Ectodermal cell (in vitro differentiated cells): Measurements from ENCODE around the gene VNN1.
"Not testable (repeated sequence)": the region's sequence is repeated elsewhere in the genome, so short reads cannot be mapped to it uniquely, and the experiment has no call there.

Experiments used
- H3K27ac ChIP-seq: 2 replicates; pipeline ENCODE4 v1.7.0; 2013; ENCODE audit warnings: mild to moderate bottlenecking, low read depth, low read length; ENCODE audit not compliant: insufficient read depth, poor library complexity, severe bottlenecking
- H3K27me3 ChIP-seq: 2 replicates; pipeline ENCODE4 v1.7.0; 2013; ENCODE audit warnings: mild to moderate bottlenecking, low read length; ENCODE audit not compliant: insufficient read depth, control insufficient read depth, poor library complexity, severe bottlenecking
- H3K36me3 ChIP-seq: one replicate; pipeline ENCODE4 v1.7.0; 2013; ENCODE audit warnings: low read length; ENCODE audit not compliant: control insufficient read depth, insufficient read depth
- H3K4me1 ChIP-seq: one replicate; pipeline ENCODE4 v1.7.0; 2013; ENCODE audit warnings: low read length; ENCODE audit not compliant: control insufficient read depth, insufficient read depth
- H3K4me3 ChIP-seq: 2 replicates; pipeline ENCODE4 v1.7.0; 2013; ENCODE audit warnings: low read depth, low read length, control low read depth; ENCODE audit not compliant: insufficient read depth
- H3K9me3 ChIP-seq: 2 replicates; pipeline ENCODE4 v1.7.0; 2013; ENCODE audit warnings: mild to moderate bottlenecking, low read length, moderate library complexity; ENCODE audit not compliant: control insufficient read depth
- WGBS, 2 experiments: methylation state at CpG; one replicate each; pipeline ENCODE4 v1.1.7; 2013; ENCODE audit warnings: missing lambda C conversion rate in 2 of 2; 5-methylcytosine and 5-hydroxymethylcytosine counted together

Gene VNN1

GRCh38 chr6:132725947-132726607 is 12.2 kb upstream of the VNN1 start:
- Histone ChIP-seq H3K4me3 (no peak overlapping the region), H3K36me3 (no peaks in the 10 kb centered on the region), H3K27ac (no peak overlapping the region), H3K4me1 (no peaks in the 10 kb centered on the region), H3K9me3 (no peaks in the 10 kb centered on the region), H3K27me3 (no peaks in the 10 kb centered on the region)
- 87 to 95% methylated on average over 4 to 5 of the region's 6 CpGs for WGBS, 2 experiments

GRCh38 chr6:132725471-132725870 is 11.6 kb upstream of the VNN1 start:
- no peaks in the 10 kb centered on the region for H3K27me3 ChIP-seq
- 92% methylated on average over 6 of the region's 6 CpGs for WGBS, 2 experiments
- no peaks in the 10 kb centered on the region for H3K9me3 ChIP-seq
- no peaks in the 10 kb centered on the region for H3K36me3 ChIP-seq
- no peak overlapping the region for H3K27ac ChIP-seq
- no peak overlapping the region for H3K4me3 ChIP-seq
- no peaks in the 10 kb centered on the region for H3K4me1 ChIP-seq

- no peaks in the 10 kb centered on the region for H3K9me3 ChIP-seq
- H3K36me3 ChIP-seq: no peaks in the 10 kb centered on the region
- no peak overlapping the region for H3K4me3 ChIP-seq
- no peaks in the 10 kb centered on the region for H3K27me3 ChIP-seq
- H3K4me1 ChIP-seq: no peaks in the 10 kb centered on the region
- H3K27ac ChIP-seq: no peak overlapping the region
- 94 to 95% methylated on average over 7 to 10 of the region's 10 CpGs for WGBS, 2 experiments
Measured at GRCh38 chr6:132719736-132720448, 6.0 kb upstream of the VNN1 start.

- no peak overlapping the region for H3K27ac ChIP-seq
- no peak overlapping the region for H3K4me3 ChIP-seq
- H3K27me3 ChIP-seq: no peaks in the 10 kb centered on the region
- H3K36me3 ChIP-seq: no peaks in the 10 kb centered on the region
- 95 to 96% methylated on average over 9 of the region's 9 CpGs for WGBS, 2 experiments
- H3K9me3 ChIP-seq: no peaks in the 10 kb centered on the region
- H3K4me1 ChIP-seq: no peaks in the 10 kb centered on the region
Measured at GRCh38 chr6:132715881-132716637, 2.2 kb upstream of the VNN1 start.

- no peaks in the 10 kb centered on the region for H3K27me3 ChIP-seq
- H3K27ac ChIP-seq: no peak overlapping the region
- WGBS, 2 experiments: 51 to 54% methylated on average over 5 of the region's 5 CpGs
- no peak overlapping the region for H3K4me3 ChIP-seq
- H3K36me3 ChIP-seq: no peaks in the 10 kb centered on the region
- H3K9me3 ChIP-seq: no peaks in the 10 kb centered on the region
- no peaks in the 10 kb centered on the region for H3K4me1 ChIP-seq
Measured at GRCh38 chr6:132715204-132715603, 1.3 kb upstream of the VNN1 start.

GRCh38 chr6:132714160-132714559 is 305 bp upstream of the VNN1 start:
- H3K9me3 ChIP-seq: no peaks in the 10 kb centered on the region
- no peaks in the 10 kb centered on the region for H3K27me3 ChIP-seq
- no peak overlapping the region for H3K4me3 ChIP-seq
- 95 to 98% methylated on average over 3 of the region's 3 CpGs for WGBS, 2 experiments
- H3K36me3 ChIP-seq: no peaks in the 10 kb centered on the region
- no peak overlapping the region for H3K27ac ChIP-seq
- no peaks in the 10 kb centered on the region for H3K4me1 ChIP-seq

GRCh38 chr6:132712366-132712765 is 1.5 kb downstream of the VNN1 start:
- no peaks in the 10 kb centered on the region for H3K36me3 ChIP-seq
- no peaks in the 10 kb centered on the region for H3K27me3 ChIP-seq
- WGBS, 2 experiments: 93% methylated on average over 4 of the region's 4 CpGs
- no peak overlapping the region for H3K4me3 ChIP-seq
- no peak overlapping the region for H3K27ac ChIP-seq
- H3K4me1 ChIP-seq: no peaks in the 10 kb centered on the region
- no peaks in the 10 kb centered on the region for H3K9me3 ChIP-seq

- Histone ChIP-seq H3K36me3 (no peaks in the 10 kb centered on the region), H3K4me3 (no peak overlapping the region), H3K4me1 (no peaks in the 10 kb centered on the region), H3K27me3 (no peaks in the 10 kb centered on the region), H3K9me3 (no peaks in the 10 kb centered on the region), H3K27ac (no peak overlapping the region)
- WGBS, 2 experiments: 93 to 94% methylated on average over 3 of the region's 3 CpGs
Measured at GRCh38 chr6:132708771-132709170, 5.1 kb downstream of the VNN1 start.

GRCh38 chr6:132708002-132708401 is 5.9 kb downstream of the VNN1 start:
- Histone ChIP-seq H3K27me3 (no peaks in the 10 kb centered on the region), H3K27ac (no peak overlapping the region)

GRCh38 chr6:132706756-132707155 is 7.1 kb downstream of the VNN1 start:
- 84 to 92% methylated on average over 4 of the region's 4 CpGs for WGBS, 2 experiments
- not testable (repeated sequence) for H3K9me3 ChIP-seq, H3K36me3 ChIP-seq, H3K27ac ChIP-seq, H3K4me1 ChIP-seq, H3K27me3 ChIP-seq, H3K4me3 ChIP-seq

More at GRCh38 chr6:132708002-132708401, 5.9 kb downstream of the VNN1 start:
- no peak overlapping the region for H3K4me3 ChIP-seq
- no peaks in the 10 kb centered on the region for H3K9me3 ChIP-seq
- H3K4me1 ChIP-seq: no peaks in the 10 kb centered on the region
- H3K36me3 ChIP-seq: no peaks in the 10 kb centered on the region
